Measurements from ENCODE around the gene TGFA. TPM values are rescaled to one million over a fixed set of nuclear protein-coding genes. Genes with fewer than 3 reads are reported as not detected.

The TGFA gene
- total and polyA plus RNA-seq, 2 donors, result 2.1 to 4.1 TPM

GRCh38 chr2:70546376-70546775 lies 7.2 kb downstream of the TGFA start:
- WGBS, result 79% methylated on average over 2 of the region's 2 CpGs
- Histone ChIP-seq H3K4me3 (ENCODE audit: low read depth, low read length) (no peak overlapping the region), H3K36me3 (ENCODE audit: insufficient read depth) (no peaks in the 10 kb centered on the region), H3K27ac (ENCODE audit: low read depth) (no peak overlapping the region), H3K4me1 (ENCODE audit: insufficient read depth) (no peaks in the 10 kb centered on the region)
- no peak for DNase-seq (ENCODE audit: extremely low spot score)

GRCh38 chr2:70541481-70542020 lies 12.1 kb downstream of the TGFA start:
- Histone ChIP-seq H3K4me1 (ENCODE audit: insufficient read depth) (no peaks in the 10 kb centered on the region), H3K27ac (ENCODE audit: low read depth) (no peak overlapping the region), H3K4me3 (ENCODE audit: low read depth, low read length) (no peak overlapping the region), H3K36me3 (ENCODE audit: insufficient read depth) (no peaks in the 10 kb centered on the region)
- WGBS, result 46% methylated on average over 8 of the region's 8 CpGs
- no peak for DNase-seq (ENCODE audit: extremely low spot score)

GRCh38 chr2:70537840-70538239 lies 15.8 kb downstream of the TGFA start:
- H3K4me1 ChIP-seq (ENCODE audit: insufficient read depth), result no peaks in the 10 kb centered on the region
- no peak for DNase-seq (ENCODE audit: extremely low spot score)
- no peak overlapping the region for H3K4me3 ChIP-seq (ENCODE audit: low read depth, low read length)
- 82% methylated on average over 1 of the region's 1 CpG for WGBS
- H3K27ac ChIP-seq (ENCODE audit: low read depth), result no peak overlapping the region
- no peaks in the 10 kb centered on the region for H3K36me3 ChIP-seq (ENCODE audit: insufficient read depth)

GRCh38 chr2:70536517-70537055 lies 17.0 kb downstream of the TGFA start:
- H3K27ac ChIP-seq (ENCODE audit: low read depth), result no peak overlapping the region
- no peaks in the 10 kb centered on the region for H3K4me1 ChIP-seq (ENCODE audit: insufficient read depth)
- 98% methylated on average over 2 of the region's 2 CpGs for WGBS
- H3K4me3 ChIP-seq (ENCODE audit: low read depth, low read length), result no peak overlapping the region
- DNase-seq (ENCODE audit: extremely low spot score), result no peak
- no peaks in the 10 kb centered on the region for H3K36me3 ChIP-seq (ENCODE audit: insufficient read depth)

- WGBS, result 31% methylated on average over 2 of the region's 2 CpGs
- Histone ChIP-seq H3K4me3 (ENCODE audit: low read depth, low read length) (no peak overlapping the region), H3K27ac (ENCODE audit: low read depth) (no peak overlapping the region), H3K36me3 (ENCODE audit: insufficient read depth) (no peaks in the 10 kb centered on the region), H3K4me1 (ENCODE audit: insufficient read depth) (no peaks in the 10 kb centered on the region)
- DNase-seq (ENCODE audit: extremely low spot score), result no peak
Observed at GRCh38 chr2:70535573-70535972, 18.1 kb downstream of the TGFA start.

GRCh38 chr2:70534183-70534836 lies 19.3 kb downstream of the TGFA start:
- WGBS, result 63% methylated on average over 4 of the region's 4 CpGs
- H3K4me1 ChIP-seq (ENCODE audit: insufficient read depth), result no peaks in the 10 kb centered on the region
- no peak for DNase-seq (ENCODE audit: extremely low spot score)

GRCh38 chr2:70532244-70532935 lies 21.2 kb downstream of the TGFA start:
- no peak overlapping the region for H3K27ac ChIP-seq (ENCODE audit: low read depth)
- 45% methylated on average over 7 of the region's 7 CpGs for WGBS
- H3K4me1 ChIP-seq (ENCODE audit: insufficient read depth), result no peaks in the 10 kb centered on the region
- no peak for DNase-seq (ENCODE audit: extremely low spot score)
- no peaks in the 10 kb centered on the region for H3K36me3 ChIP-seq (ENCODE audit: insufficient read depth)
- no peak overlapping the region for H3K4me3 ChIP-seq (ENCODE audit: low read depth, low read length)

More at GRCh38 chr2:70534183-70534836, 19.3 kb downstream of the TGFA start:
- no peaks in the 10 kb centered on the region for H3K36me3 ChIP-seq (ENCODE audit: insufficient read depth)
- no peak overlapping the region for H3K27ac ChIP-seq (ENCODE audit: low read depth)
- H3K4me3 ChIP-seq (ENCODE audit: low read depth, low read length), result no peak overlapping the region

- 62% methylated on average over 3 of the region's 3 CpGs for WGBS
- no peak for DNase-seq (ENCODE audit: extremely low spot score)
- Histone ChIP-seq H3K4me3 (ENCODE audit: low read depth, low read length) (no peak overlapping the region), H3K4me1 (ENCODE audit: insufficient read depth) (no peaks in the 10 kb centered on the region), H3K27ac (ENCODE audit: low read depth) (no peak overlapping the region), H3K36me3 (ENCODE audit: insufficient read depth) (no peaks in the 10 kb centered on the region)
Observed at GRCh38 chr2:70531419-70532086, 22.1 kb downstream of the TGFA start.

- Histone ChIP-seq H3K4me3 (ENCODE audit: low read depth, low read length) (no peak overlapping the region), H3K36me3 (ENCODE audit: insufficient read depth) (no peaks in the 10 kb centered on the region), H3K4me1 (ENCODE audit: insufficient read depth) (no peaks in the 10 kb centered on the region), H3K27ac (ENCODE audit: low read depth) (no peak overlapping the region)
- 87% methylated on average over 2 of the region's 2 CpGs for WGBS
- DNase-seq (ENCODE audit: extremely low spot score), result no peak
Observed at GRCh38 chr2:70529610-70530009, 24.0 kb downstream of the TGFA start.

GRCh38 chr2:70528929-70529328 lies 24.7 kb downstream of the TGFA start:
- H3K36me3 ChIP-seq (ENCODE audit: insufficient read depth), result no peaks in the 10 kb centered on the region
- WGBS, result 77% methylated on average over 3 of the region's 3 CpGs
- DNase-seq (ENCODE audit: extremely low spot score), result no peak
- H3K4me3 ChIP-seq (ENCODE audit: low read depth, low read length), result no peak overlapping the region
- H3K27ac ChIP-seq (ENCODE audit: low read depth), result no peak overlapping the region
- H3K4me1 ChIP-seq (ENCODE audit: insufficient read depth), result no peaks in the 10 kb centered on the region

GRCh38 chr2:70528276-70528675 lies 25.4 kb downstream of the TGFA start:
- WGBS, result 82% methylated on average over 7 of the region's 7 CpGs
- no peak overlapping the region for H3K27ac ChIP-seq (ENCODE audit: low read depth)
- H3K4me1 ChIP-seq (ENCODE audit: insufficient read depth), result no peaks in the 10 kb centered on the region
- H3K4me3 ChIP-seq (ENCODE audit: low read depth, low read length), result no peak overlapping the region
- no peak for DNase-seq (ENCODE audit: extremely low spot score)
- H3K36me3 ChIP-seq (ENCODE audit: insufficient read depth), result no peaks in the 10 kb centered on the region

GRCh38 chr2:70527447-70528080 lies 26.1 kb downstream of the TGFA start:
- no peak for DNase-seq (ENCODE audit: extremely low spot score)
- WGBS, result 58% methylated on average over 4 of the region's 4 CpGs
- Histone ChIP-seq H3K27ac (ENCODE audit: low read depth) (no peak overlapping the region), H3K4me1 (ENCODE audit: insufficient read depth) (no peaks in the 10 kb centered on the region), H3K4me3 (ENCODE audit: low read depth, low read length) (no peak overlapping the region), H3K36me3 (ENCODE audit: insufficient read depth) (no peaks in the 10 kb centered on the region)

GRCh38 chr2:70526126-70526525 lies 27.5 kb downstream of the TGFA start:
- Histone ChIP-seq H3K27ac (ENCODE audit: low read depth) (no peak overlapping the region), H3K36me3 (ENCODE audit: insufficient read depth) (no peaks in the 10 kb centered on the region), H3K4me3 (ENCODE audit: low read depth, low read length) (no peak overlapping the region), H3K4me1 (ENCODE audit: insufficient read depth) (no peaks in the 10 kb centered on the region)
- WGBS, result 64% methylated on average over 3 of the region's 3 CpGs
- DNase-seq (ENCODE audit: extremely low spot score), result no peak
